ENCODE data around the gene EVA1B.

GRCh38 chr1:36350659-36351226, 27.3 kb upstream of the EVA1B start:
- TF ChIP-seq CTCF (IDR thresholded peaks at IDR 0.05; ENCODE audit: borderline replicate concordance, extremely low read depth, low read length, poor library complexity, severe bottlenecking) (no peak), EZH2 (IDR thresholded peaks at IDR 0.05; ENCODE audit: borderline replicate concordance, low read depth, low read length, severe bottlenecking) (no peak)

All from DND-41 (cell line).